SK-N-SH (cell line): ENCODE results near the gene CFAP92. TPM values are rescaled to one million over a fixed set of nuclear protein-coding genes. Genes with fewer than 3 reads are reported as not detected.

Experiments
- CTCF ChIA-PET: fragments of 300-600, 350-600 bp; formaldehyde crosslinking; extraction: SDS; loops from one replicate; lab custom pipeline; 2021; lab: Yijun Ruan, JAX
- POLR2A ChIA-PET: fragments of 350-600 bp; sonication (Branson Sonifier 250); formaldehyde crosslinking; extraction: SDS; loops from one replicate; lab custom pipeline; 2020; ENCODE audit warnings: antibody characterized with exemption, inconsistent platforms; lab: Yijun Ruan, JAX
- DNase-seq: peaks from one replicate; pipeline ENCODE4 v3.0.0; 2012
- H2AFZ ChIP-seq: fragments of 200-600 bp; sonication (generic); 2 replicates; pipeline ENCODE4 v1.8.1; 2016; ENCODE audit warnings: antibody characterized with exemption, mild to moderate bottlenecking, low read depth
- H3F3A ChIP-seq: fragments of 200-600 bp; sonication (generic); replicated peaks from 2 replicates; pipeline ENCODE3; 2016; ENCODE audit warnings: antibody characterized with exemption, mild to moderate bottlenecking; ENCODE audit not compliant: insufficient read depth
- H3K27ac ChIP-seq, 2 experiments: fragments of 200-500 bp in 1 of 2; fragments of 200-600 bp in 1 of 2; sonication (Bioruptor generic) in 1 of 2; sonication (generic), shearing (Covaris generic) in 1 of 2; 2 replicates each; pipeline versions ENCODE4 v1.5.1 to v1.6.1; 2014 to 2016; ENCODE audit warnings: low read depth in 2 of 2, inconsistent platforms in 1 of 2, low read length in 1 of 2, mild to moderate bottlenecking in 1 of 2, mixed read lengths in 1 of 2
- H3K27me3 ChIP-seq: fragments of 200-600 bp; sonication (generic), shearing (Covaris generic); 2 replicates; pipeline ENCODE4 v1.6.1; 2016; ENCODE audit warnings: mixed run types; ENCODE audit not compliant: insufficient read depth
- H3K36me3 ChIP-seq, 2 experiments: fragments of 200-500 bp in 1 of 2; fragments of 200-600 bp in 1 of 2; sonication (Bioruptor generic) in 1 of 2; sonication (generic) in 1 of 2; replicated peaks in 1 of 2; 2 replicates each; pipeline versions ENCODE3 to v1.5.1; 2014 to 2016; ENCODE audit warnings: low read length in 1 of 2, mild to moderate bottlenecking in 1 of 2; ENCODE audit not compliant: insufficient read depth in 2 of 2, control insufficient read depth in 1 of 2
- H3K4me1 ChIP-seq, 2 experiments: fragments of 200-500 bp in 1 of 2; fragments of 200-600 bp in 1 of 2; sonication (Bioruptor generic) in 1 of 2; sonication (generic), shearing (Covaris generic) in 1 of 2; 2 replicates each; pipeline versions ENCODE4 v1.5.1 to v1.6.1; 2014 to 2016; ENCODE audit warnings: low read depth in 1 of 2, low read length in 1 of 2, mixed run types in 1 of 2; ENCODE audit not compliant: insufficient read depth in 2 of 2, control insufficient read depth in 1 of 2
- H3K4me2 ChIP-seq: fragments of 200-600 bp; sonication (generic), shearing (Covaris generic); 2 replicates; pipeline ENCODE4 v1.6.1; 2017; ENCODE audit warnings: mixed run types
- H3K4me3 ChIP-seq, 2 experiments: fragments of 200-500 bp in 1 of 2; fragments of 200-600 bp in 1 of 2; sonication (Bioruptor generic) in 1 of 2; sonication (generic), shearing (Covaris generic) in 1 of 2; 2 replicates each; pipeline versions ENCODE4 v1.5.1 to v1.8.1; 2014 to 2016; ENCODE audit warnings: low read depth in 2 of 2, inconsistent platforms in 1 of 2, low read length in 1 of 2, mild to moderate bottlenecking in 1 of 2, mixed read lengths in 1 of 2, moderate library complexity in 1 of 2
- H3K79me2 ChIP-seq: fragments of 200-600 bp; sonication (generic); 2 replicates; pipeline ENCODE4 v1.8.1; 2017; ENCODE audit warnings: mild to moderate bottlenecking; ENCODE audit not compliant: insufficient read depth
- H3K9ac ChIP-seq: fragments of 200-600 bp; sonication (generic); 2 replicates; pipeline ENCODE4 v1.6.1; 2017; ENCODE audit warnings: mixed run types
- H3K9me2 ChIP-seq: fragments of 200-600 bp; sonication (generic); 2 replicates; pipeline ENCODE4 v1.6.1; 2017; ENCODE audit warnings: mixed run types
- H3K9me3 ChIP-seq: fragments of 200-600 bp; sonication (generic); 2 replicates; pipeline ENCODE4 v1.6.1; 2017; ENCODE audit warnings: mixed run types, mild to moderate bottlenecking, moderate library complexity
- H4K20me1 ChIP-seq: fragments of 200-600 bp; sonication (generic); 2 replicates; pipeline ENCODE4 v1.6.1; 2017; ENCODE audit warnings: mild to moderate bottlenecking, mixed run types; ENCODE audit not compliant: insufficient read depth
- CHD2 ChIP-seq: fragments of 150-350 bp; IDR thresholded peaks from 2 replicates; pipeline ENCODE4 v1.6.1; 2018; ENCODE audit warnings: low read length; ENCODE audit not compliant: partially characterized antibody
- ELF1 ChIP-seq: IDR thresholded peaks from 2 replicates; pipeline ENCODE4 v1.4.0; 2012
- EP300 ChIP-seq, 2 experiments: IDR thresholded peaks; 2 replicates each; pipeline versions ENCODE4 v1.4.0 to v1.6.1; 2012; ENCODE audit warnings: borderline replicate concordance in 1 of 2, low read depth in 1 of 2, low read length in 1 of 2
- EZH2phosphoT487 ChIP-seq: fragments of 200-600 bp; sonication (generic); IDR thresholded peaks from 2 replicates; pipeline ENCODE4 v1.6.1; 2017; ENCODE audit warnings: low read depth, mixed run types, mild to moderate bottlenecking, antibody characterized with exemption, moderate library complexity, borderline replicate concordance
- FOXM1 ChIP-seq: IDR thresholded peaks from 2 replicates; pipeline ENCODE4 v1.4.0; 2012; ENCODE audit warnings: low read depth, mild to moderate bottlenecking
- GABPA ChIP-seq: IDR thresholded peaks from 2 replicates; pipeline ENCODE4 v1.4.0; 2012; ENCODE audit warnings: low read depth, mild to moderate bottlenecking
- GATA2 ChIP-seq: sonication (generic); formaldehyde crosslinking; IDR thresholded peaks from 2 replicates; pipeline ENCODE4 v1.5.0; 2020; ENCODE audit warnings: mild to moderate bottlenecking, missing genetic modification reagents
- MXI1 ChIP-seq: IDR thresholded peaks from 2 replicates; pipeline ENCODE4 v1.6.1; 2012; ENCODE audit warnings: mild to moderate bottlenecking, low read depth, low read length, improper control_type of control experiment
- NFIC ChIP-seq: IDR thresholded peaks from 2 replicates; pipeline ENCODE4 v1.4.0; 2012; ENCODE audit warnings: borderline replicate concordance
- POLR2AphosphoS5 ChIP-seq: IDR thresholded peaks from 2 replicates; pipeline ENCODE4 v1.6.1; 2012; ENCODE audit warnings: low read depth, low read length
- RAD21 ChIP-seq: IDR thresholded peaks from 2 replicates; pipeline ENCODE4 v1.6.1; 2012; ENCODE audit warnings: mild to moderate bottlenecking, low read length
- RFX5 ChIP-seq: IDR thresholded peaks from 2 replicates; pipeline ENCODE4 v1.6.1; 2012; ENCODE audit warnings: mild to moderate bottlenecking, improper control_type of control experiment, low read length
- RXRA ChIP-seq: IDR thresholded peaks from 2 replicates; pipeline ENCODE4 v1.4.0; 2012; ENCODE audit warnings: low read depth, mild to moderate bottlenecking, borderline replicate concordance
- SIN3A ChIP-seq: IDR thresholded peaks from 2 replicates; pipeline ENCODE4 v1.6.1; 2012; ENCODE audit warnings: low read depth, mild to moderate bottlenecking, low read length, moderate library complexity, borderline replicate concordance
- SMC3 ChIP-seq: IDR thresholded peaks from 2 replicates; pipeline ENCODE4 v1.6.1; 2012; ENCODE audit warnings: low read depth, low read length, improper control_type of control experiment
- TAF1 ChIP-seq: IDR thresholded peaks from 2 replicates; pipeline ENCODE4 v1.6.1; 2012; ENCODE audit warnings: low read depth, mild to moderate bottlenecking, low read length, moderate library complexity, borderline replicate concordance
- TCF12 ChIP-seq: IDR thresholded peaks from 2 replicates; pipeline ENCODE4 v1.4.0; 2012
- YY1 ChIP-seq: IDR thresholded peaks from 2 replicates; pipeline ENCODE4 v1.4.0; 2012; ENCODE audit warnings: low read depth, mild to moderate bottlenecking
- WGBS: methylation state at CpG from one replicate; pipeline ENCODE4 v1.1.6; 2017; ENCODE audit warnings: low lambda C conversion rate; 5-methylcytosine and 5-hydroxymethylcytosine counted together
- polyA plus RNA-seq, 3 experiments: library from polyadenylated mRNA; depleted of rRNA; stranded (reverse); fragments of >200 nt; gene quantifications; 2 replicates each; pipeline ENCODE4 v1.2.3, GENCODE V29; 2012
- TF ChIP-seq, protein P1 (sequence below): IDR thresholded peaks from 2 replicates; pipeline ENCODE4 v1.4.0; 2012; ENCODE audit warnings: low read depth
- TF ChIP-seq, protein P2 (sequence below): fragments of 150-350 bp; IDR thresholded peaks from 2 replicates; pipeline ENCODE4 v1.6.1; 2017; ENCODE audit warnings: antibody characterized with exemption, low read length, low read depth, borderline replicate concordance
- TF ChIP-seq, protein P3 (sequence below): IDR thresholded peaks from 2 replicates; pipeline ENCODE4 v1.4.0; 2012; ENCODE audit warnings: low read depth, borderline replicate concordance
- TF ChIP-seq, protein P4 (sequence below): fragments of 150-350 bp; IDR thresholded peaks from 2 replicates; pipeline ENCODE4 v1.6.1; 2016; ENCODE audit warnings: mild to moderate bottlenecking, low read depth, low read length

Gene CFAP92
- polyA plus RNA-seq, 1 of the 3 experiments (the other 2 are of a cell fraction), result not detected

DNA sequence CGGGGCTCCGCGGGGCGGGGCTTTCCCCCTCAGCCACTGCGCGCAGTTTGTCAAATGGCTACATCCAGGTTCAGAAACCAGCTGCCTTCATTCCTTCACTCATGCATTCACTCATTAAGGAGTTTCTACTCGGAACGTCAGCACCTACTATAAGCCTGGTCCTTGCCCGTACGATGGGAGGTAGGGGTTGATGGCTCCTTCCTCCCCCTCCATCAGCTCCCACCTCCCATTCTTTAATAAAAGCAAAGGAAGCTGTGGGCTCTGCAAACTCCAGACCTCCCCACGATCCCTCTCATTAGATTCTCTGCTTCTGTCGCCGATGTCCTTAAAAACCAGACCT lies 267 bp upstream of the CFAP92 start (continued):
- TF ChIP-seq CHD2, result no peak
- TF ChIP-seq MXI1, result no peak
- TF ChIP-seq YY1, result no peak
- TF ChIP-seq SMC3, result no peak
- TF ChIP-seq, protein P1, sequence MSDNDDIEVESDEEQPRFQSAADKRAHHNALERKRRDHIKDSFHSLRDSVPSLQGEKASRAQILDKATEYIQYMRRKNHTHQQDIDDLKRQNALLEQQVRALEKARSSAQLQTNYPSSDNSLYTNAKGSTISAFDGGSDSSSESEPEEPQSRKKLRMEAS, result no peak
- TF ChIP-seq, protein P2, sequence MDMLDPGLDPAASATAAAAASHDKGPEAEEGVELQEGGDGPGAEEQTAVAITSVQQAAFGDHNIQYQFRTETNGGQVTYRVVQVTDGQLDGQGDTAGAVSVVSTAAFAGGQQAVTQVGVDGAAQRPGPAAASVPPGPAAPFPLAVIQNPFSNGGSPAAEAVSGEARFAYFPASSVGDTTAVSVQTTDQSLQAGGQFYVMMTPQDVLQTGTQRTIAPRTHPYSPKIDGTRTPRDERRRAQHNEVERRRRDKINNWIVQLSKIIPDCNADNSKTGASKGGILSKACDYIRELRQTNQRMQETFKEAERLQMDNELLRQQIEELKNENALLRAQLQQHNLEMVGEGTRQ, result no peak

DNA sequence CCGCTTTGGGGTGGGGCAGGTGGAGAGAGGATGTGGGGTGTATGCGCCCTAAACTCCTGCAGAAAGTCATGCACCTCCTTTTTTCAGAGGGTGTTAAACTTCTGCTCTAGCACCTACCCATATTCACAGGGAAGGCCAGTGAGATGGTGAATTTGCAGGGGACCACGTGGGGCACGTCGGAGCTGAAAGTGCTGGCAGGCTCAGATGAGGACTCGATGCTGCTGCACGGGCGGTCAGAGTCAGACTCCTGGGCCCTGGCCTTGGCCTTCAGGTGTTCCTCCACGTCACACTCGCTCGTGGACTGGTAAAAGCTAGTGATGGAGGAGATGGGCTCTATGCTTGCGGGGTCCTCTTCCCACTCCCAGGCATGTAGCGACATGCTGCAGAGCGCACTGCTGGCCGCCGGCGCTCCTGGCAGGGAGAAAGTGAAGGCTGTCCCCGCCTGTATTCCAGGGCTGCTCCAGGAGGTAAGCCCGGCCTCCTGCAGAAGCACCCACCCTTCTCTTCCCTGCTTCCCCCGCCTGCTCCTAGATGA lies 883 bp downstream of the CFAP92 start:
- no peak overlapping the region for H3K9ac ChIP-seq
- CTCF ChIA-PET, result interaction anchor here (0.8 to 5.4 kb wide), 5 partner anchors 11 to 252 kb away, joined by 3 to 43 read pairs (median 5); no protein-coding TSS in a partner anchor
- POLR2A ChIA-PET, result no interaction called here
- H3F3A ChIP-seq, result no peaks in the 10 kb centered on the region
- 95% methylated on average over 13 of the region's 20 CpGs for WGBS
- H3K9me3 ChIP-seq, result no peaks in the 10 kb centered on the region
- peaks cover 0 to 15% of the 10 kb centered on the region in 2 experiments; a peak in 1 of 4 replicates for H3K4me1 ChIP-seq
- no peak overlapping the region for H3K4me3 ChIP-seq
- no peaks in the 10 kb centered on the region for H4K20me1 ChIP-seq
- no peak for DNase-seq
- H3K9me2 ChIP-seq, result no peaks in the 10 kb centered on the region
- H3K27me3 ChIP-seq, result peaks cover 21% of the 10 kb centered on the region
- H3K27ac ChIP-seq, result no peak overlapping the region
- no peak overlapping the region for H3K4me2 ChIP-seq
- no peaks in the 10 kb centered on the region for H3K79me2 ChIP-seq
- no peak for TF ChIP-seq ELF1
- TF ChIP-seq, protein P1, result no peak
- TF ChIP-seq RAD21, result no peak
- TF ChIP-seq TAF1, result no peak
- no peak for TF ChIP-seq GATA2 (CRISPR knock-in tag)
- TF ChIP-seq, protein P3, sequence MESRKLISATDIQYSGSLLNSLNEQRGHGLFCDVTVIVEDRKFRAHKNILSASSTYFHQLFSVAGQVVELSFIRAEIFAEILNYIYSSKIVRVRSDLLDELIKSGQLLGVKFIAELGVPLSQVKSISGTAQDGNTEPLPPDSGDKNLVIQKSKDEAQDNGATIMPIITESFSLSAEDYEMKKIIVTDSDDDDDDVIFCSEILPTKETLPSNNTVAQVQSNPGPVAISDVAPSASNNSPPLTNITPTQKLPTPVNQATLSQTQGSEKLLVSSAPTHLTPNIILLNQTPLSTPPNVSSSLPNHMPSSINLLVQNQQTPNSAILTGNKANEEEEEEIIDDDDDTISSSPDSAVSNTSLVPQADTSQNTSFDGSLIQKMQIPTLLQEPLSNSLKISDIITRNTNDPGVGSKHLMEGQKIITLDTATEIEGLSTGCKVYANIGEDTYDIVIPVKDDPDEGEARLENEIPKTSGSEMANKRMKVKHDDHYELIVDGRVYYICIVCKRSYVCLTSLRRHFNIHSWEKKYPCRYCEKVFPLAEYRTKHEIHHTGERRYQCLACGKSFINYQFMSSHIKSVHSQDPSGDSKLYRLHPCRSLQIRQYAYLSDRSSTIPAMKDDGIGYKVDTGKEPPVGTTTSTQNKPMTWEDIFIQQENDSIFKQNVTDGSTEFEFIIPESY, result no peak
- TF ChIP-seq GABPA, result no peak
- TF ChIP-seq FOXM1, result no peak
- TF ChIP-seq RFX5, result no peak
- no peak for TF ChIP-seq SIN3A
- no peak for TF ChIP-seq EP300 (IDR thresholded peaks at IDR 0.05; ENCODE audit: borderline replicate concordance in 1 of 2, low read depth in 1 of 2, low read length in 1 of 2)
- TF ChIP-seq TCF12, result no peak
- TF ChIP-seq EZH2phosphoT487, result no peak
- no peak for TF ChIP-seq RXRA
- TF ChIP-seq MXI1, result no peak
- TF ChIP-seq, protein P2, result no peak
- no peak for TF ChIP-seq SMC3
- no peak for TF ChIP-seq POLR2AphosphoS5
- TF ChIP-seq, protein P4, sequence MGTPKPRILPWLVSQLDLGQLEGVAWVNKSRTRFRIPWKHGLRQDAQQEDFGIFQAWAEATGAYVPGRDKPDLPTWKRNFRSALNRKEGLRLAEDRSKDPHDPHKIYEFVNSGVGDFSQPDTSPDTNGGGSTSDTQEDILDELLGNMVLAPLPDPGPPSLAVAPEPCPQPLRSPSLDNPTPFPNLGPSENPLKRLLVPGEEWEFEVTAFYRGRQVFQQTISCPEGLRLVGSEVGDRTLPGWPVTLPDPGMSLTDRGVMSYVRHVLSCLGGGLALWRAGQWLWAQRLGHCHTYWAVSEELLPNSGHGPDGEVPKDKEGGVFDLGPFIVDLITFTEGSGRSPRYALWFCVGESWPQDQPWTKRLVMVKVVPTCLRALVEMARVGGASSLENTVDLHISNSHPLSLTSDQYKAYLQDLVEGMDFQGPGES, result no peak
- TF ChIP-seq NFIC, result no peak
- TF ChIP-seq, all 33 proteins: peak for 0
- Histone ChIP-seq H2AFZ (no peak overlapping the region), H3K36me3 (no peaks in the 10 kb centered on the region)
